Right cardiac atrium (tissue), 5 donors: ENCODE data around the gene HMCN1. TPM values are rescaled to one million over a fixed set of nuclear protein-coding genes. Genes with fewer than 3 reads are reported as not detected.

ENCODE experiments used
- ATAC-seq, 2 donors: fragments of 200-7000 bp; cut with Tn5 transposase; one replicate each; pipeline versions ENCODE4 v1.8.0 to v1.9.1; 2020; ENCODE audit warnings: moderate library complexity in 2 of 2, mild to moderate bottlenecking in 1 of 2
- DNase-seq, 3 donors: peaks; one replicate each; pipeline ENCODE4 v3.0.0-alpha.2; 2020
- H3K27ac ChIP-seq: one replicate; pipeline ENCODE4 v1.5.1; 2013; ENCODE audit warnings: mild to moderate bottlenecking, low read length, control low read depth, moderate library complexity
- H3K27me3 ChIP-seq: one replicate; pipeline ENCODE4 v1.6.1; 2013; ENCODE audit not compliant: control insufficient read depth, insufficient read depth
- H3K4me1 ChIP-seq: one replicate; pipeline ENCODE4 v1.6.1; 2013; ENCODE audit warnings: low read length; ENCODE audit not compliant: control insufficient read depth, insufficient read depth
- H3K4me3 ChIP-seq: one replicate; pipeline ENCODE4 v1.5.1; 2013; ENCODE audit warnings: low read length, control low read depth
- H3K9me3 ChIP-seq: one replicate; pipeline ENCODE4 v1.6.1; 2013; ENCODE audit warnings: low read length; ENCODE audit not compliant: control insufficient read depth
- WGBS: extraction: QIAGEN DNeasy Blood & Tissue Kit; methylation state at CpG from one replicate; pipeline ENCODE4 v1.1.7; 2013; 5-methylcytosine and 5-hydroxymethylcytosine counted together
- intact Hi-C, 4 donors: fragments of 100-400 bp; cut with DNase I; formaldehyde crosslinking; loops; one replicate each; pipeline versions ENCODE4 v1.11.0 to v1.14.0; 2022 to 2023
- long read RNA-seq, 4 donors: library from polyadenylated mRNA; unstranded; transcript quantifications; one replicate each; pipeline ENCODE4 v2.0.0, GENCODE V29; 2020 to 2021
- polyA plus RNA-seq: library from polyadenylated mRNA; stranded (reverse); fragments of 200-250 nt; gene quantifications from one replicate; pipeline ENCODE4 v1.2.3, GENCODE V29; 2013
- total RNA-seq, 4 donors: library from RNA; stranded (reverse); fragmentation: NEBNext Ultra II Directional; extraction: Animal tissue kit (Norgen Biotek cat#: 25700); gene quantifications; one replicate each; pipeline ENCODE4 v1.2.1, GENCODE V29; 2021
- donor health status: healthy with polysubstance abuse.
- donor health status: DM: no; HTN: yes; CAD: no.
- donor health status: DM: no; HTN: no; CAD: no.
- donor health status: DM: no; HTN: yes; CAD: no; lungs with severe emphysema.
- donor health status: DM: yes; HTN: yes; CAD: no.

The HMCN1 gene
- total RNA-seq (10 to 100 TPM in 3 of 4 donors, 1 to 10 TPM in 1; 7.9 to 17.1 (median 15.5) TPM), polyA plus RNA-seq (4.0 TPM)
- long read RNA-seq, donor 1, partial matches to known transcripts = 8 of 15 reads
- long read RNA-seq, donor 1, other reads (novel, unspliced or antisense) = 6 of 15 reads
- long read RNA-seq, donor 2 = 0 reads
- long read RNA-seq, donor 3, partial matches to known transcripts = 3 of 8 reads
- long read RNA-seq, donor 3, other reads (novel, unspliced or antisense) = 5 of 8 reads
- long read RNA-seq, donor 4, partial matches to known transcripts = 1 of 3 reads
- long read RNA-seq, donor 4, other reads (novel, unspliced or antisense) = 2 of 3 reads

DNA sequence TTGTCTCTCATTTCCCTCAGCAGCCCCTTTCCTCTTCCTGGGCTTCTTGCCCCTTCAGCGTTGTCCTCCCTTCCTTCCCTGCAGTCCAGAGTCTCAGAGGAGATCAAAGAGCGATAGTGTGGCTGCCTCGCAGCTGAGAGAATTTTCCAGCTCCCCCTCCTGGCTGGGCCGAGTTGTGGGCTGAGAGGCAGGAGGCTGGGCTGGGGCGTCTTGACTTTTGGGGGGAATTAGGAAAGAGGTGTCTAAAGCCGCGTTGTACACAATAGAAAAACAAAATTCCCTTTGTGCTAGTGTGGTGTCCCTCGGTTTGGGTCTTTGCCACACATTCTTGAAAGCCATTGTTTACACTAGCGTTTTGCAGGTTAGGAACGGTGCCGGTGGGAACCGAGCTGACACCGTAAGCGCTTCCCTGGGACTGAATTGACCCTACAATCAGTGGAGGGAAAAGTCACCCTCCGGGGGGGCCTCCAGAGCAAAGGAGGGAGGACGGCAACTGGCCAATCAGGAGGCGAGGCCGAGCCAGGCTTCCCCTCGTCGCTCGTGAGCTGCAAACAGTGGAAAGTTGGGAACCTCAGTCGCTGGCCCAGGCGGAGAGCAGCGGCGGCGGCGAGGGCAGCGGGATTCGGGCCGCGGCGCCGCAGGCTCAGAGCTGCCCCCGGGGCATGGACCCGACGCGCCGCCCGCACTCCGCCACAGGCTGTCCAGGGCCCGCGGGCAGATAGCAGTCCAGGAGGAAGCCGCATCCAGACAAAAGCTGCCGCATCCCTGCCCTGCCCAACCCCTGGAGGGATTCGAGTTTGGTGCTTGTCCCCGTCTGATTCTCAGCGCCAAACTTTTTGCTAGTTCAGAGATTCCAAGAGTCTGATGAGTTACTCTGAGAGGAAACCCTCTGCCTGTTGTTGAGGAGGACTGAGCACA lies at the start of gene HMCN1:
Gene HMCN1 (plus strand): TSS at position 574 of the 918 bp plus-strand sequence. CDS start 389 bp downstream, outside the sequence.
- Histone ChIP-seq H3K4me1 (peaks cover 3% of the 10 kb centered on the region), H3K9me3 (no peaks in the 10 kb centered on the region), H3K27ac (peak within 1 kb of the TSS; percentile 46), H3K4me3 (peak within 1 kb of the TSS; percentile 46), H3K27me3 (no peaks in the 10 kb centered on the region)
- peak; percentile 86 to 94 (median 93) for DNase-seq
- peak; percentile 94 to 98 for ATAC-seq
- WGBS = under 1% methylated on average over 47 of the region's 47 CpGs
- intact Hi-C loops = no loop called here

DNA sequence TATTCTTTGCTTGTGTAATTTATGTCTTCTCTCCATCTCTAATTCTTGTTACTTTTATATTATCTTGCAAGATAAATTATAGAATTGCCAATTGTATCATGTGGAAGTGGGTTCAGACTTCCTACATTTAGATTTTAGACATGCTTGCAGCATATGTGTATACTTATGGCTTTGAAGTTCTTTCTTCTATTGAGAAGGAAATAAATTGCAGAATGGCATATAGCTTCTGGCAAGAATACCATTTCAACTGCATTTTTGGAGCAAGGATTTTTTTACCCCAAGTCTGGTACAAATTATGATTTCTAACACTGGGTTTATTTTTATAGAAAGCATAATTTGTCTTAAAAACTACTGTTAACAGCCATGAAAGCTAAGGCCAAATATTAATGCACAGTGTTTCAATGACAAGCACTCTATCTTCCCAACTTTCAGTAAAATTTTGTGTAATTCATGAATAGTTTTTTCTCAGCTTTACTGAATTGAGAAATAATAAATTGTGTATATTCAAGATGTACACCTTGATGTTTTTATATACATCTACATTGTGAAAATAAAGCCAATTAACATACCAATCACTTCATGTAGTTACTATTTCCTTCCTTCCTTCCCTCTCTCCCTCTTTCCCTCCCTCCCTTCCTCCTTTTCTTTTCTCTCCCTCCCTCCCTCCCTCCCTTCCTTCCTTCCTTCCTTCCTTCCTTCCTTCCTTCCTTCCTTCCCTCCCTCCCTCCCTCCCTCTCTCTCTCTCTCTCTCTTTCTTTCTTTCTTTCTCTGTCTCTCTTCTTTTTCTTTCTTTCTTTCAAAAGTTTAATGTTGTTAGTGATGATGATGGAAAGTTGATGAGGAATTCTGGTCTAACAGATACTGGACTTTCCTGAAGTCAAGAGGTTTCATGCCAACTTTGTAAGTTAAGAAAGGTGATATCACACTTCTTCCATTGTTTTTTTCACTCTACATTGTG lies 47.1 kb upstream of the HMCN1 start:
- no peak overlapping the region for H3K4me3 ChIP-seq
- H3K9me3 ChIP-seq = no peaks in the 10 kb centered on the region
- intact Hi-C loops = loop anchor here in 1 of 4 donors (10.0 kb wide), 1 partner anchor 452 kb away; no protein-coding TSS in a partner anchor
- DNase-seq = no peak
- H3K27me3 ChIP-seq = no peaks in the 10 kb centered on the region
- ATAC-seq = no peak
- H3K27ac ChIP-seq = no peak overlapping the region
- no peaks in the 10 kb centered on the region for H3K4me1 ChIP-seq

DNA sequence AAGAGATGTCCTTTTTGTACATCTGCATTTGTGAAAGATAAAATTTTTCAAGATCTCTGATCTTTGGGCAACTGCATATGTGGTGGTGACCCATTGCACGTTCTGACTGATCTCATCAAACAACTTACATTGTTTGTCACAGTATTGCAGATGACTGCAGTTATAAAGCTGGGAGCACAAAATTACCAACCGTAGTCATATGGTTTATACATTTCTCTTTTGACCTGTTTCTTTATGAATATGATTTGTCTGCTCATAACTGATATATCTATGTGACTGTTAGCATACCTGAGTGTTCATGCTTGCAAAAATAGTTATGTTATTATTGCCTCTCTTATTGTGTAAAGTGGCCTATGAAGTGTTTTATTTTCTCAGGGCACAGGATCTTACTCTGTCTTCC lies 43.7 kb upstream of the HMCN1 start:
- peaks cover 1% of the 10 kb centered on the region for H3K4me1 ChIP-seq
- no peak overlapping the region for H3K27ac ChIP-seq
- WGBS = 88% methylated on average over 2 of the region's 2 CpGs
- ATAC-seq (no peak), DNase-seq (no peak)
- no peak overlapping the region for H3K4me3 ChIP-seq
- H3K9me3 ChIP-seq = no peaks in the 10 kb centered on the region
- intact Hi-C loops = no loop called here
- H3K27me3 ChIP-seq = no peaks in the 10 kb centered on the region

DNA sequence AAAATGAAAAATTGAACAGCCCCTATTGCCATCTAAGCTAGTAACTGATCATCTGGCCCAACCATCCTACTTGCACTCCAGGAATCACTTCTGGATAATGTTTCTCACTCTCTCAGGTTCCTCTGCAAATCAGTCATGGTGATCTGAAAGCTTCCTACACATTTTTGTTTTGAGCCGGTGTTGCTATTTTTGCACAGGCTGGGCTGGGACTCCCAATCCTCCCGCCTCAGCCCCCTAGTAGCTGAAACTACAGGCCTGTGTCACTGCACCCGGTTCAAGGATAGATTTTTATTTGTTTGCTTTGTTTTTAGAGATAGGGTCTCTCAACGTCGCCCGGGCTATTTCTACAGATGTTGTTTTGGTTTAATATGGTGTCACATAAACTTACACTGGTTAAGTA lies 40.5 kb upstream of the HMCN1 start:
- intact Hi-C loops = no loop called here
- DNase-seq = no peak
- Histone ChIP-seq H3K9me3 (no peaks in the 10 kb centered on the region), H3K4me1 (peaks cover 1% of the 10 kb centered on the region), H3K4me3 (peak overlapping the region; percentile 28), H3K27ac (no peak overlapping the region), H3K27me3 (no peaks in the 10 kb centered on the region)
- no peak for ATAC-seq
- WGBS = 55% methylated on average over 6 of the region's 6 CpGs

DNA sequence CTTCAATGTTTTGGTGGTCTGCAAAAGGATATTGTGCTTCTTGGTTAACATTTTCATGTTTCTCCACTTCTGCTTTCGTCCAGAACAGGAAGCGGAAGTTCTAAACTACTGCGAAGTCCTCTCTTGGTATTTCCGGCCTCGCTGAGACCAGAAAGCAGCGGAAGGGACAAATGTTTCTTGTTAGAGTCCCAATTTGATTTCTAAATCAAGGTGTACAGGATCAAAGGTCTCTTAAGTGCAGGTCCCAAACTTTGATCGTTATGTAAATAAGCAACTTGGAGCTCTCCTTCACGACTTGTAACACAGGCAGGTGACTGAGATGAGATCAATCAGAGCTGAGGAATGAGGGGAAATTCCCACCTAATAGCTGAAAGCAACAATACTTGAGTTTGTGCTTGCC lies 40.1 kb upstream of the HMCN1 start:
- Histone ChIP-seq H3K27ac (peak overlapping the region; percentile 57), H3K27me3 (no peaks in the 10 kb centered on the region), H3K4me1 (peaks cover 1% of the 10 kb centered on the region), H3K4me3 (peak overlapping the region; percentile 39), H3K9me3 (no peaks in the 10 kb centered on the region)
- DNase-seq (no peak), ATAC-seq (peak in 1 of 2 donors; percentile 43)
- intact Hi-C loops = no loop called here
- WGBS = 56% methylated on average over 8 of the region's 8 CpGs

DNA sequence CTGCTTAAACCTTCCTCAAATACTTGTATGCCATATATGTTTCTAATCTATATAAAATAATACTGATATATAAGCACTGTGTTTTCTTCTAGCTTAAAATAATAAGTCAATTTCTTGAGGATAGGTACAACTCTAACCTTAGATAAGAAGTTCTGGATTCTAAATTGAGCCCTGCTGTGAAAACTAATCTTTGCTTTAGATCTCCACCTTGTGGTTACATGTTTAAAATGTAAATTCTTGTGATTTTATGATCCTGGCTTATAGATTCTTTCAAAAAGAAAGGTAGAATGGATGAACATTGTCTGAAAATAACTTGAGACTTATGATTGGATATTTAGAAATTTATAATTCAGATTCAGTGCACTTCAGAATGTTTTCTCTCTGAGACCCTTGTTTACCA lies 38.9 kb upstream of the HMCN1 start:
- H3K27ac ChIP-seq = no peak overlapping the region
- DNase-seq (no peak), ATAC-seq (no peak)

DNA sequence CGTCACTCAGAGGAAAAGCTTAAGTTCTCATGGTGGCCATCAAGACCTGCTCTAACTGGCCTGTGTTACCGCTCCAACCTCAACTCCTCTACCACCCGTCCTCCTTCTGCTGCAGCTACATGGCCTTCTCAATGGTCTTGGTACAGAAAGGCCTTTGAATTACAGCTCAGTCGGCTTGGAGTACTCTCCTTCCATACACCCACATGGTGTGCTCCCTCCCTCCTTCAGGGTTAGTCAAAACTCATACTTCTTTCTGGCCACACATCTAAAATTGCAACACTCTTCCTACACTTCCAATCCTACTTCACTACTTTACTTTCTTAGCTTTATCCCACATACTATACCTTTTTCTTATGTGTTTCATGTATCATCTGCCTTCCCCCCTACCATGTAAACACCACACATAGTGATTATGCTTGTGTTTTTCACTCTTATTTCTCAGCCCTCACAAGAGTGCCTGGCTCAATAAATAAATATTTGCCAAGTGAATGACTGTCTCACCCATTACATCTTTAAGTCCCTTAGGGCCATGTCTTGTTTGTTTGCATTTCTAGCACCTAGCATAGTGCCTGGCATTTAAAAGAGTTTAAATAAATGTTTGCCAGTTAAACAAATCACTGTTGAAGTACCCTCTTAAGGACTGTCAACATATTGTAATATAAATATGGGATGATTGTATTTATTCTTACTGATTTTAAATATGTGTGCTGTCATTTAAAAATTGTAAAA lies 37.6 kb upstream of the HMCN1 start:
- Histone ChIP-seq H3K4me1 (peaks cover 1% of the 10 kb centered on the region), H3K9me3 (no peaks in the 10 kb centered on the region), H3K27me3 (no peaks in the 10 kb centered on the region), H3K4me3 (no peak overlapping the region), H3K27ac (no peak overlapping the region)
- 91% methylated on average over 4 of the region's 4 CpGs for WGBS
- DNase-seq (no peak), ATAC-seq (no peak)
- intact Hi-C loops = no loop called here

More for the DNA sequence above, 38.9 kb upstream of the HMCN1 start:
- H3K4me3 ChIP-seq = no peak overlapping the region
- intact Hi-C loops = no loop called here
- no peaks in the 10 kb centered on the region for H3K9me3 ChIP-seq
- no peaks in the 10 kb centered on the region for H3K27me3 ChIP-seq
- peaks cover 1% of the 10 kb centered on the region for H3K4me1 ChIP-seq

DNA sequence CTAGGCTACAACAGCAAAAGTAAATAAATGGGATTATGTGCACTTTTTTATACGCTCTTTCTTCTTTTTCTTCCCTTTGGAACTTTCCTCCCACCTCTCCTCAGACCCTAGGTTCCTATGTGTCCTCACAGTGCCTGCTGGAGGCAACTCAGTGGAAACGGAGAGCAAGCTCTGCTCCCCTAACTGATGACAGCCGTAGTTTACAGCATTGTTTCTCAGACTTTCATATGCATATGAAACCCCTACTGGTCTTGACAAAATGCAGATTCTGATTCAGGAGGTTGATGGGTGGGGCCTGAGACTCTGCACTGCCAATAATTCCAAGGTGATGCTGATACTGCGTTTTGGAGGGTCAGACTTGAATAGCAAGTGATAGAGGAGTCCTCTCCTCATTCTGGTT lies 34.3 kb upstream of the HMCN1 start:
- no peaks in the 10 kb centered on the region for H3K9me3 ChIP-seq
- H3K4me1 ChIP-seq = no peaks in the 10 kb centered on the region
- intact Hi-C loops = no loop called here
- H3K27ac ChIP-seq = no peak overlapping the region
- H3K4me3 ChIP-seq = no peak overlapping the region
- ATAC-seq (no peak), DNase-seq (no peak)
- H3K27me3 ChIP-seq = no peaks in the 10 kb centered on the region
- WGBS = 65% methylated on average over 4 of the region's 4 CpGs

DNA sequence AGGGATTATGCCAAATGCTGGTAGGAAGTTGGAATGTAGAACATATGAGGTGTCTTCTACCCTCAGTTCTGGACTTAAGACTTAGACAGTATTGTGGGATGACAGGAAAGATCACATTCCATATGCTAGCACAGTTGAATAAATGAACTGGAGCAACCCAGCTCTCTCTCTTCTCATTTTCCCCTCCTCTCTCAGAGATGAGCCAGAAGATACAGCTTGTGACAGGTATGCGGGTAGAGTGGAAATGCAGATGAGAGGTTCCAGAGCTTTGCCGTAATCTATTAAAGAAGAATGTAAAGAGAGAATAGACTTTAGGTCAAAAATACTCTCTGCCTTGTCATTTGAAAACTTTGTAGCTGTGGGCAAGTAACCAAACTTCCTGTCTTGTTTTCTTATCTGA lies 32.5 kb upstream of the HMCN1 start:
- Histone ChIP-seq H3K27ac (no peak overlapping the region), H3K4me3 (no peak overlapping the region), H3K27me3 (no peaks in the 10 kb centered on the region), H3K9me3 (no peaks in the 10 kb centered on the region), H3K4me1 (no peaks in the 10 kb centered on the region)
- WGBS = 84% methylated on average over 2 of the region's 2 CpGs
- no peak for ATAC-seq
- intact Hi-C loops = no loop called here
- DNase-seq = no peak

DNA sequence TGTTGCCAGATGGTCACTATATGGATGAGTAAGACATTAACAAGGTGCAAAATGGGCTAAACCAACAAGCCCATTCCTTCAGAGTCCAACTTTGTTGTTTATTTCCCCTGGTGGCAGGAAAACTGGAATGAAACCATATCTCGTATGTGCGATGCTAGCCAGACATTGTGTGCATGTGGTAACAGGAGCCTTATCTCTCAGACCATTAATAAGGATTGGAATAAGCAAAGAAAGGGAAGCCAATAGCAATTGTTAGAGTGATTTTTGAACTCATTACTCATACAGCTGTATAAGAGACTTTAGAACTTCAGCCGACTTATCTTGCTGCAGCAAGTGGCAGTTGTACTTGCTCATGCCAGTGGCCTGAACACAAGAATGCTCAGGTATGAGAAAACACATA lies 30.0 kb upstream of the HMCN1 start:
- Histone ChIP-seq H3K4me3 (no peak overlapping the region), H3K27ac (no peak overlapping the region), H3K27me3 (no peaks in the 10 kb centered on the region), H3K4me1 (no peaks in the 10 kb centered on the region), H3K9me3 (no peaks in the 10 kb centered on the region)
- intact Hi-C loops = no loop called here
- 56% methylated on average over 3 of the region's 3 CpGs for WGBS
- DNase-seq (no peak), ATAC-seq (peak; percentile 21 to 36)
